K562 treated with DMSO at 1 percent for 12 hours (cell line): ENCODE results near the gene SSBP1. TPM values are rescaled to one million over a fixed set of nuclear protein-coding genes. Genes with fewer than 3 reads are reported as not detected.

Experiments
- total RNA-seq: library from RNA; unstranded; fragments of 300-600 nt; gene quantifications from 2 replicates; pipeline ENCODE4 v1.2.3, GENCODE V29; 2022; ENCODE audit not compliant: insufficient read depth

The SSBP1 gene, protein sequence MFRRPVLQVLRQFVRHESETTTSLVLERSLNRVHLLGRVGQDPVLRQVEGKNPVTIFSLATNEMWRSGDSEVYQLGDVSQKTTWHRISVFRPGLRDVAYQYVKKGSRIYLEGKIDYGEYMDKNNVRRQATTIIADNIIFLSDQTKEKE
- total RNA-seq, result 243 and 301 TPM in 2 replicates

DNA sequence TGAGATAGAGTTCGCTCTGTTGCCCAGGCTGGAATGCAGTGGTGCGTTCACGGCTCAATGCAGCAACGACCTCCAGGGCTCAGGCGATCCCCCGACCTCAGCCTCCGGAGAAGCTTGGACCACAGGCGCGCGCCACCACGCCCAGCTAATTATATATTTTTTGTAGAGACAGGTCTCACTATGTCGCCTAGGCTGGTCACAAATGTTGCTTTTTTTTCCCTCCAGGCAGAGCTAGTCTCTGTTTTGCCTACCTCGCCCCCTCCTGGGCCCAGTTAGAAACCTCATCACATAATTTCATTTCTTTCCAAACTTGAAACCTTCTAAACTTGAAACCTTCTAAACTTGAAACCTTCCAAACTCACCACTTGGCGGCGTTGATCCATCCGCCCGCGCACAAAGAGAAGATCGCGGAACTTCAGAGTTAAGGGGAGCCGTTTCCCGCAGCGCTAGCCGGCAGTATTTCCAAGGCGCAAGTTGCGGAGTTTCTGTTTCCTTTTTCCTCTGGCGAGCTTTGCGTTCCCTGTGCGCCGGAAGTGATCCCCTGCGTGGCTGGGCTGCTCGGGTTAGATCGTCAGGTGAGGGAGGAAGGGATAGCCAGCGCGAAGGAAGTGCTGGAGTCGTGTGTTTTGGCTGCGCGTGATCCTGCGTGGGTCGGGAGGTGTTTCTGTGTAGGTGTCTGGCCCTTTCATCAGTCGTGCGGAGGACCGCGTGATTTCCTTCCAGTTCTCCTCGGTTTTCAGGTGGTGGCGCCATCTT lies at the start of gene SSBP1:
Gene SSBP1 (plus strand): TSS at position 523 of the 756 bp plus-strand sequence. CDS start 809 bp downstream, outside the sequence.

DNA sequence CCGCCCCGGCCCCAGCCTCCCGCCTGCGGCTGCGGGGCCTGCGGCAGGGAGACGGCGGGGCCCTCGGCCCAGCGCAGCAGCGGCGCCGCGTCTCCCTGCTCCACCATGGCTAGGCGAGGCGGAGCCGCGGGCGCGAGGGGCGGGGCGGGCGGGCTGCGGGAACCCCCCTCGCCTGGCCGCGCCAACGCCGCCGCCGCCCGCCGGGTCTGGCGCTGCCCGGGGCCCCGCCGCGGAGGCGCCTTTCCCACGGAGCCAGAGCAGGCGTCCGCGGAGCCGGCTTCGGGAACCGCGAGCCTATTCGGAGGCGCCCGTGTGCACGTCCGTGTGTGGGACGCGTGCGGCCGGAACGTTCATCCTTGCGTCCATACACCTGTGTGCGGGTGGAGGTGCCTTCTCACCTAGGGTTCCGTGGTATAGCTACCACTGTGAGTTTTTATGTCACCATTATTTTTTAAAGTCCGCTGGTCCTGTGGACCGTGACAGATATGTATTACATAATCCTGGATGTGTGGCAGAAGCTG lies 36.1 kb upstream of the SSBP1 start, which contains the start of gene DENND11:
Gene DENND11 (minus strand): TSS at position 120 of the 521 bp plus-strand sequence. CDS start 13 bp downstream, at position 107.

GRCh38 chr7:141708351-141708750 lies 29.8 kb upstream of the SSBP1 start, which contains the start of gene WEE2:
TSS of gene WEE2 (plus strand) at chr7:141708353. CDS start at chr7:141708759, 406 bp downstream.

GRCh38 chr7:141763797-141764196 lies 25.6 kb downstream of the SSBP1 start, which contains the start of gene TAS2R3:
TSS of gene TAS2R3 (plus strand) at chr7:141764097. CDS start at chr7:141764159, 62 bp downstream.

GRCh38 chr7:141776374-141776773 lies 38.2 kb downstream of the SSBP1 start, which contains the start of gene TAS2R4:
TSS of gene TAS2R4 (plus strand) at chr7:141776674. CDS start at chr7:141778489, 1,815 bp downstream.

GRCh38 chr7:141789917-141790316 lies 51.8 kb downstream of the SSBP1 start, which contains the start of gene TAS2R5:
TSS of gene TAS2R5 (plus strand) at chr7:141790217. CDS start at chr7:141790362, 145 bp downstream.

Other genes with a start within 250 kb of the SSBP1 start
- 19.3 and 43.7 TPM in 2 replicates for gene AGK, start 186.9 kb upstream of the SSBP1 start, total RNA-seq
- gene DENND11, start 36.2 kb upstream of the SSBP1 start, total RNA-seq, result 0.59 TPM in 1 of 2 replicates, not detected in the other
- gene WEE2, start 30.0 kb upstream of the SSBP1 start, total RNA-seq, result not detected in 2 replicates
- not detected in 2 replicates for gene TAS2R3, start 25.7 kb downstream of the SSBP1 start, total RNA-seq
- gene TAS2R4, start 38.3 kb downstream of the SSBP1 start, total RNA-seq, result 0.86 TPM in 1 of 2 replicates, not detected in the other
- 0.91 TPM in 1 of 2 replicates, not detected in the other for gene TAS2R5, start 51.9 kb downstream of the SSBP1 start, total RNA-seq
- gene PRSS37, start 103.1 kb downstream of the SSBP1 start, total RNA-seq, result not detected in 2 replicates
- not detected in 2 replicates for gene OR9A4, start 178.0 kb downstream of the SSBP1 start, total RNA-seq
- not detected in 2 replicates for gene CLEC5A, start 208.6 kb downstream of the SSBP1 start, total RNA-seq
- gene TAS2R38, start 235.4 kb downstream of the SSBP1 start, total RNA-seq, result not detected in 2 replicates